Heart left ventricle (tissue), 16 donors: ENCODE measurements around the gene UBE4B. TPM values are rescaled to one million over a fixed set of nuclear protein-coding genes. Genes with fewer than 3 reads are reported as not detected.
"Not testable (repeated sequence)": the region's sequence is repeated elsewhere in the genome, so short reads cannot be mapped to it uniquely, and the experiment has no call there.

Experiments
- ATAC-seq, 4 donors: fragments of 200-7000 bp; cut with Tn5 transposase; one replicate each; pipeline ENCODE4 v1.9.1; 2020 to 2022; ENCODE audit warnings: moderate library complexity in 4 of 4, mild to moderate bottlenecking in 3 of 4, moderate number of reproducible peaks in 1 of 4
- DNase-seq, 5 donors: peaks; one replicate each; pipeline ENCODE4 v3.0.0-alpha.2; 2020
- H3K27ac ChIP-seq, 12 donors: fragments of 200-600 bp; sonication (generic) in 4 of 12; one replicate each; pipeline versions ENCODE4 v1.5.0 to v1.8.0; 2016 to 2022; ENCODE audit warnings: mild to moderate bottlenecking in 2 of 12
- H3K27me3 ChIP-seq, 9 donors: fragments of 200-600 bp; sonication (generic) in 2 of 9; one replicate each; pipeline versions ENCODE4 v1.5.1 to v1.8.0; 2016 to 2022; ENCODE audit warnings: mild to moderate bottlenecking in 3 of 9
- H3K36me3 ChIP-seq, 9 donors: fragments of 200-600 bp; sonication (generic) in 2 of 9; one replicate each; pipeline versions ENCODE4 v1.5.0 to v1.8.0; 2018 to 2022; ENCODE audit warnings: mild to moderate bottlenecking in 2 of 9
- H3K4me1 ChIP-seq, 12 donors: fragments of 200-600 bp; sonication (generic) in 4 of 12; one replicate each; pipeline versions ENCODE4 v1.5.0 to v1.8.0; 2016 to 2022; ENCODE audit warnings: mild to moderate bottlenecking in 3 of 12
- H3K4me3 ChIP-seq, 12 donors: fragments of 200-600 bp; sonication (generic) in 4 of 12; one replicate each; pipeline versions ENCODE4 v1.5.0 to v1.8.0; 2017 to 2022; ENCODE audit warnings: mild to moderate bottlenecking in 9 of 12, moderate library complexity in 4 of 12
- H3K9me3 ChIP-seq, 12 donors: fragments of 200-600 bp; sonication (generic) in 4 of 12; one replicate each; pipeline versions ENCODE4 v1.5.0 to v1.8.0; 2016 to 2022; ENCODE audit warnings: mild to moderate bottlenecking in 1 of 12
- POLR2A ChIP-seq, 2 donors: fragments of 450-650 bp; IDR thresholded peaks; one replicate each; pipeline ENCODE4 v1.6.1; 2017; ENCODE audit warnings: antibody characterized with exemption in 2 of 2, mild to moderate bottlenecking in 2 of 2, moderate library complexity in 2 of 2
- WGBS, 4 donors: extraction: QIAGEN DNeasy Blood & Tissue Kit in 2 of 4; methylation state at CpG; one replicate each; pipeline versions ENCODE4 v1.1.5 to v1.1.7; 2013 to 2018; 5-methylcytosine and 5-hydroxymethylcytosine counted together
- intact Hi-C, 10 donors: fragments of 100-400 bp; cut with DNase I; formaldehyde crosslinking; loops; one replicate each; pipeline versions ENCODE4 v1.11.1 to v1.14.2; 2022
- polyA plus RNA-seq, 2 donors: library from polyadenylated mRNA; stranded (reverse); fragments of 200-250 nt; gene quantifications; one replicate each; pipeline ENCODE4 v1.2.3, GENCODE V29; 2013
- total RNA-seq, 9 donors: library from RNA; depleted of rRNA in 2 of 9; stranded (reverse); fragments of >200 nt in 2 of 9; fragmentation: NEBNext Ultra II Directional in 3 of 9; extraction: Animal tissue kit (Norgen Biotek cat#: 25700) in 3 of 9; gene quantifications; one replicate each; pipeline versions ENCODE4 v1.1.0 to v1.2.4, GENCODE V29; 2016 to 2023
- TF ChIP-seq, protein P1 (sequence below), 12 donors: fragments of 200-600 bp; sonication (generic) in 4 of 12; IDR thresholded peaks; one replicate each; pipeline versions ENCODE4 v1.5.0 to v1.8.0; 2018 to 2022; ENCODE audit warnings: antibody characterized with exemption in 12 of 12, mild to moderate bottlenecking in 5 of 12
- donor health status: ischemic (EF 13 %, LVEDD 7.1; RV severe dilation, severe dysfunction).
- donor health status: healthy with polysubstance abuse.
- donor health status: DM: no; HTN: yes; CAD: no.
- donor health status: DM: no; HTN: no; CAD: no.
- donor health status: ischemic (EF 25% LVEDD 6.9; RV normal size, moderate dysfunction).
- donor health status: ischemic (EF 25% LVEDD 5.7; RV mildly dilated, moderate dysfunction).
- donor health status: healthy.
- donor health status: DM: yes; HTN: yes; CAD: no.
- donor health status: ischemic (EF 35%, LVEDD 5.7; RV mildly dilated, moderate dysfunction).
- donor health status: nonischemic (EF 11% LVEDD 7.7; RV severe dilation, severe dysfunction).
- donor health status: DM: yes; HTN: yes; CAD: no.
- donor health status: PGD.
- donor health status: ischemic (EF 29% LVEDD 5.4; RV normal size, mild dysfunction).
- donor health status: nonischemic (EF 23%, LVEDD 6.1; RV moderate dilation, normal function).

UBE4B gene
- total and polyA plus RNA-seq, 11 donors: 18.5 to 132 (median 67.3) TPM

- peak within 1 kb of the TSS; percentile 5 to 92 (median 78) for H3K27ac ChIP-seq
- intact Hi-C loops: loop anchor here in 1 of 10 donors (5.0 kb wide), 1 partner anchor 45 kb away; no protein-coding TSS in a partner anchor
- DNase-seq: peak; percentile 34 to 73 (median 43)
- peak within 1 kb of the TSS; percentile 45 to 88 (median 72) for H3K4me3 ChIP-seq
- no peaks in the 10 kb centered on the region for H3K36me3 ChIP-seq
- no peaks in the 10 kb centered on the region for H3K9me3 ChIP-seq
- ATAC-seq: peak in 3 of 4 donors; percentile 67 to 71 (median 67)
- H3K4me1 ChIP-seq: peaks cover 0 to 34% (median 8%) of the 10 kb centered on the region in 12 donors
- TF ChIP-seq POLR2A (IDR thresholded peaks at IDR 0.05): no peak
- TF ChIP-seq, protein P1, sequence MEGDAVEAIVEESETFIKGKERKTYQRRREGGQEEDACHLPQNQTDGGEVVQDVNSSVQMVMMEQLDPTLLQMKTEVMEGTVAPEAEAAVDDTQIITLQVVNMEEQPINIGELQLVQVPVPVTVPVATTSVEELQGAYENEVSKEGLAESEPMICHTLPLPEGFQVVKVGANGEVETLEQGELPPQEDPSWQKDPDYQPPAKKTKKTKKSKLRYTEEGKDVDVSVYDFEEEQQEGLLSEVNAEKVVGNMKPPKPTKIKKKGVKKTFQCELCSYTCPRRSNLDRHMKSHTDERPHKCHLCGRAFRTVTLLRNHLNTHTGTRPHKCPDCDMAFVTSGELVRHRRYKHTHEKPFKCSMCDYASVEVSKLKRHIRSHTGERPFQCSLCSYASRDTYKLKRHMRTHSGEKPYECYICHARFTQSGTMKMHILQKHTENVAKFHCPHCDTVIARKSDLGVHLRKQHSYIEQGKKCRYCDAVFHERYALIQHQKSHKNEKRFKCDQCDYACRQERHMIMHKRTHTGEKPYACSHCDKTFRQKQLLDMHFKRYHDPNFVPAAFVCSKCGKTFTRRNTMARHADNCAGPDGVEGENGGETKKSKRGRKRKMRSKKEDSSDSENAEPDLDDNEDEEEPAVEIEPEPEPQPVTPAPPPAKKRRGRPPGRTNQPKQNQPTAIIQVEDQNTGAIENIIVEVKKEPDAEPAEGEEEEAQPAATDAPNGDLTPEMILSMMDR (IDR thresholded peaks at IDR 0.05): peak in 2 of 12 donors; percentile 3 to 11
- H3K27me3 ChIP-seq: peaks cover 0 to 26% (median 7%) of the 10 kb centered on the region in 9 donors
- 6 to 27% (median 17%) methylated on average over 18 to 71 of the region's 71 CpGs for WGBS, 4 donors
These were observed 35.9 kb upstream of the UBE4B start, which contains the start of gene RBP7 for GRCh38 chr1:9996624-9997582. Gene RBP7, plus strand, starts transcription at chr1:9997228. Its CDS starts 31 bp downstream, at chr1:9997259.

DNA sequence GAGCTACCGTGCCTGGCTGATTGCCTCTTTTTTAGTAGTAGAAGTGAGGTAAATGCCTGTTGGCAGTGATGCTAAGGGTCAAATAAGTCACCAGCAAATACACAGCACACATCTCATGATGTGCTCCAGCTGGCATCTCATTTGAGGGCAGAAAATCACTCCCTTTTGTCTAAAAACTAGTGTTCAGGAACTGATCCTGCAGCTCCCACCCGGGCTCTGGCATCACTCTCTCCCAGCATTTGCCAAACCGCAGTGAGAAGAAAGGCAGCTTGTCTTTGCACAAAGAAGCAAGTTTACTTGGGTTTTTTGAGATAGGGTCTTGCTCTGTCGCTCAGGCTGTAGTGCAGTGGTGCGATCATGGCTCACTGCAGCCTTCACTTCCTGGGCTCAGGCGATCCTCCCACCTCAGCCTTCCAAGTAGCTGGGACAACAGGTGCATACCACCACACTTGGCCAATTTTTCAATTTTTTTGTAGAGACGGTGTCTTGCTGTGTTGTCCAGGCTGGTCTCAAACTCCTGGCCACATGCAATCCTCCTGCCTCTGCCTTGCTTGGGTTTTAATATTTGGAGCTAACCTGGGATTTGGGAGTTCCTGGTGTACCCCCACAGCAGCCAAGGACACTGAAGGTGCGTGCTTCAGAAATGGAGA is 31.6 kb upstream of the UBE4B start:
- no peak for DNase-seq
- WGBS, 4 donors: 77 to 85% (median 81%) methylated on average over 8 of the region's 8 CpGs

DNA sequence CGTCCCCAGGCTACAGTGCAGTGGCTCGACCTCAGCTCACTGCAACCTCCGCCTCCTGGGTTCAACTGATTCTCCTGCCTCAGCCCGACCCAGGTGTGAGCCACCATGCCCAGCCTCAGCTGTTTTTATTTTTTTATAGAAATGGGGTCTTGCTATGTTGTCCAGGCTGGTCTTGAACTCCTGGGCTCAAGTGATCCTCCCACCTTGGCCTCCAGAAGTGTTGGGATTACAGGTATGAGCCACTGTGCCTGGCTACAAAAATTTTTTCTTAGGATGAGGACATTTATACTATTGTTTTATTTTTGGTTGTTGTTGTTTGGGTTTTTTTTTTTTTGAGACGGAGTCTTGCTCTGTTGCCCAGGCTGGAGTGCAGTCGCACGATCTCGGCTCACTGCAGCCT is 27.5 kb upstream of the UBE4B start:
- not testable (repeated sequence) for H3K27ac ChIP-seq, H3K9me3 ChIP-seq, H3K27me3 ChIP-seq, ATAC-seq, H3K4me1 ChIP-seq, DNase-seq, H3K4me3 ChIP-seq
- WGBS, 4 donors: 92 to 94% (median 94%) methylated on average over 8 of the region's 8 CpGs
- peaks cover 0 to 25% (median 0%) of the 10 kb centered on the region in 9 donors for H3K36me3 ChIP-seq
- intact Hi-C loops: loop anchor here in 3 of 10 donors (10.0 kb wide), 2 partner anchors 50 to 60 kb away; partner anchors contain the start of genes LZIC (in 1 of the 3) and NMNAT1 (in 1 of the 3)

More for the DNA sequence above, 31.6 kb upstream of the UBE4B start:
- Histone ChIP-seq H3K4me1 (peaks cover 0 to 18% (median 6%) of the 10 kb centered on the region in 12 donors), H3K4me3 (no peak overlapping the region), H3K9me3 (no peaks in the 10 kb centered on the region), H3K36me3 (no peaks in the 10 kb centered on the region), H3K27ac (no peak overlapping the region), H3K27me3 (peaks cover 0 to 26% (median 7%) of the 10 kb centered on the region in 9 donors)
- no peak for ATAC-seq
- intact Hi-C loops: loop anchor here in 3 of 10 donors (10.0 kb wide), 2 partner anchors 46 to 56 kb away; partner anchors contain the start of genes LZIC (in 1 of the 3) and NMNAT1 (in 1 of the 3)
- no peak for TF ChIP-seq POLR2A (IDR thresholded peaks at IDR 0.05)
- TF ChIP-seq, protein P1 (IDR thresholded peaks at IDR 0.05): no peak

GRCh38 chr1:10007169-10007568 is 25.6 kb upstream of the UBE4B start:
- H3K27me3 ChIP-seq: no peaks in the 10 kb centered on the region
- H3K9me3 ChIP-seq: no peaks in the 10 kb centered on the region
- H3K4me3 ChIP-seq: no peak overlapping the region
- intact Hi-C loops: loop anchor here in 3 of 10 donors (10.0 kb wide), 2 partner anchors 52 to 62 kb away; partner anchors contain the start of genes LZIC (in 1 of the 3) and NMNAT1 (in 1 of the 3)
- H3K36me3 ChIP-seq: peaks cover 0 to 38% (median 3%) of the 10 kb centered on the region in 9 donors
- H3K27ac ChIP-seq: peak overlapping the region in 2 of 12 donors; percentile 10 to 27
- 46 to 58% (median 49%) methylated on average over 4 of the region's 4 CpGs for whole genome bisulfite sequencing, 4 donors
- peaks cover 0 to 10% (median 2%) of the 10 kb centered on the region in 12 donors for H3K4me1 ChIP-seq
- DNase-seq: peak in 2 of 5 donors; percentile 24 to 25
- ATAC-seq: no peak
- TF ChIP-seq, protein P1 (IDR thresholded peaks at IDR 0.05): no peak
- no peak for TF ChIP-seq POLR2A (IDR thresholded peaks at IDR 0.05)
